K562 (cell line): ENCODE data around the gene ENKD1. TPM values are rescaled to one million over a fixed set of nuclear protein-coding genes. Genes with fewer than 3 reads are reported as not detected.

Experiments
- CBX1 ChIP-seq: sonication (generic); IDR thresholded peaks from 2 replicates; pipeline ENCODE4 v1.6.1; 2016; ENCODE audit warnings: antibody characterized with exemption, low read depth, mild to moderate bottlenecking
- CBX3 ChIP-seq, 2 experiments: IDR thresholded peaks; 1 replicate in 1 of 2; 2 replicates in 1 of 2; pipeline ENCODE4 v1.6.1; 2012; ENCODE audit warnings: inconsistent platforms in 2 of 2, low read length in 2 of 2, borderline replicate concordance in 1 of 2, control low read depth in 1 of 2
- VEZF1 ChIP-seq: fragments of 200-800 bp; sonication (Bioruptor generic); IDR thresholded peaks from 2 replicates; pipeline ENCODE4 v1.6.1; 2017; ENCODE audit warnings: missing genetic modification characterization, missing compliant biosample characterization
- ZKSCAN8 ChIP-seq: fragments of 200-800 bp; sonication (Bioruptor generic); IDR thresholded peaks from 2 replicates; pipeline ENCODE4 v1.6.1; 2016; ENCODE audit warnings: missing genetic modification characterization, missing compliant biosample characterization
- ZNF212 ChIP-seq: fragments of 450-650 bp; formaldehyde crosslinking; IDR thresholded peaks from 2 replicates; pipeline ENCODE4 v1.4.0; 2020; ENCODE audit warnings: mild to moderate bottlenecking
- ZNF444 ChIP-seq: fragments of 250-450 bp; sonication (Bioruptor Pico); IDR thresholded peaks from 2 replicates; pipeline ENCODE4 v1.4.0; 2020; ENCODE audit warnings: mild to moderate bottlenecking, moderate library complexity
- polyA plus RNA-seq, 8 experiments: library from polyadenylated mRNA; depleted of rRNA in 4 of 8; stranded (reverse) in 5 of 8; unstranded in 3 of 8; fragments of >200 nt; fragmentation: Nextera tagmentation in 2 of 8; fragmentation: Illumina TruSeq in 1 of 8; extraction: Ambion mirVana in 2 of 8; extraction: Trizol in 1 of 8; gene quantifications; 2 replicates each; pipeline versions ENCODE4 v1.2.1 to v1.2.3, GENCODE V29; 2011 to 2014; ENCODE audit warnings: inconsistent platforms in 1 of 8, missing spikeins in 1 of 8
- total RNA-seq, 7 experiments: library from RNA; depleted of rRNA in 6 of 7; stranded (reverse); fragments of >200 nt in 6 of 7; fragmentation: Illumina TruSeq in 2 of 7; extraction: Trizol in 2 of 7; gene quantifications; 2 replicates each; pipeline versions ENCODE4 v1.2.1 to v1.2.3, GENCODE V29; 2011 to 2021; ENCODE audit warnings: low replicate concordance in 1 of 7
- TF ChIP-seq, protein P1 (sequence below): fragments of 200-400 bp; formaldehyde crosslinking; IDR thresholded peaks from 2 replicates; pipeline ENCODE4 v1.6.1; 2017; ENCODE audit warnings: mild to moderate bottlenecking, low read depth, low read length, moderate library complexity
- TF ChIP-seq, protein P2 (sequence below): sonication (generic); formaldehyde crosslinking; IDR thresholded peaks from 2 replicates; pipeline ENCODE4 v1.8.0; 2022; ENCODE audit warnings: missing genetic modification reagents, mild to moderate bottlenecking, borderline replicate concordance
- TF ChIP-seq, protein P3 (sequence below), 2 experiments: IDR thresholded peaks in 1 of 2; conservative IDR thresholded peaks in 1 of 2; 2 replicates each; pipeline ENCODE4 v1.6.1; 2016; ENCODE audit warnings: low read depth in 2 of 2, mild to moderate bottlenecking in 1 of 2, missing compliant biosample characterization in 1 of 2, missing genetic modification characterization in 1 of 2, moderate library complexity in 1 of 2

Gene ENKD1
- total and polyA plus RNA-seq, 9 of the 15 experiments (the other 6 are each of a cell fraction or from before 2014, with no cell fraction given), result 1.1 to 26.9 (median 8.3) TPM

GRCh38 chr16:67683767-67684166, 17.2 kb upstream of the ENKD1 start (continued):
- TF ChIP-seq, protein P1, sequence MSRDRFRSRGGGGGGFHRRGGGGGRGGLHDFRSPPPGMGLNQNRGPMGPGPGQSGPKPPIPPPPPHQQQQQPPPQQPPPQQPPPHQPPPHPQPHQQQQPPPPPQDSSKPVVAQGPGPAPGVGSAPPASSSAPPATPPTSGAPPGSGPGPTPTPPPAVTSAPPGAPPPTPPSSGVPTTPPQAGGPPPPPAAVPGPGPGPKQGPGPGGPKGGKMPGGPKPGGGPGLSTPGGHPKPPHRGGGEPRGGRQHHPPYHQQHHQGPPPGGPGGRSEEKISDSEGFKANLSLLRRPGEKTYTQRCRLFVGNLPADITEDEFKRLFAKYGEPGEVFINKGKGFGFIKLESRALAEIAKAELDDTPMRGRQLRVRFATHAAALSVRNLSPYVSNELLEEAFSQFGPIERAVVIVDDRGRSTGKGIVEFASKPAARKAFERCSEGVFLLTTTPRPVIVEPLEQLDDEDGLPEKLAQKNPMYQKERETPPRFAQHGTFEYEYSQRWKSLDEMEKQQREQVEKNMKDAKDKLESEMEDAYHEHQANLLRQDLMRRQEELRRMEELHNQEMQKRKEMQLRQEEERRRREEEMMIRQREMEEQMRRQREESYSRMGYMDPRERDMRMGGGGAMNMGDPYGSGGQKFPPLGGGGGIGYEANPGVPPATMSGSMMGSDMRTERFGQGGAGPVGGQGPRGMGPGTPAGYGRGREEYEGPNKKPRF, result no peak
- TF ChIP-seq CBX3 (IDR thresholded peaks at IDR 0.05; ENCODE audit: borderline replicate concordance in 1 of 2, low read length in 2 of 2), result no peak
- TF ChIP-seq, protein P2, sequence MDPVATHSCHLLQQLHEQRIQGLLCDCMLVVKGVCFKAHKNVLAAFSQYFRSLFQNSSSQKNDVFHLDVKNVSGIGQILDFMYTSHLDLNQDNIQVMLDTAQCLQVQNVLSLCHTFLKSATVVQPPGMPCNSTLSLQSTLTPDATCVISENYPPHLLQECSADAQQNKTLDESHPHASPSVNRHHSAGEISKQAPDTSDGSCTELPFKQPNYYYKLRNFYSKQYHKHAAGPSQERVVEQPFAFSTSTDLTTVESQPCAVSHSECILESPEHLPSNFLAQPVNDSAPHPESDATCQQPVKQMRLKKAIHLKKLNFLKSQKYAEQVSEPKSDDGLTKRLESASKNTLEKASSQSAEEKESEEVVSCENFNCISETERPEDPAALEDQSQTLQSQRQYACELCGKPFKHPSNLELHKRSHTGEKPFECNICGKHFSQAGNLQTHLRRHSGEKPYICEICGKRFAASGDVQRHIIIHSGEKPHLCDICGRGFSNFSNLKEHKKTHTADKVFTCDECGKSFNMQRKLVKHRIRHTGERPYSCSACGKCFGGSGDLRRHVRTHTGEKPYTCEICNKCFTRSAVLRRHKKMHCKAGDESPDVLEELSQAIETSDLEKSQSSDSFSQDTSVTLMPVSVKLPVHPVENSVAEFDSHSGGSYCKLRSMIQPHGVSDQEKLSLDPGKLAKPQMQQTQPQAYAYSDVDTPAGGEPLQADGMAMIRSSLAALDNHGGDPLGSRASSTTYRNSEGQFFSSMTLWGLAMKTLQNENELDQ (CRISPR knock-in tag), result no peak
- no peak for TF ChIP-seq ZNF444
- TF ChIP-seq, protein P3, sequence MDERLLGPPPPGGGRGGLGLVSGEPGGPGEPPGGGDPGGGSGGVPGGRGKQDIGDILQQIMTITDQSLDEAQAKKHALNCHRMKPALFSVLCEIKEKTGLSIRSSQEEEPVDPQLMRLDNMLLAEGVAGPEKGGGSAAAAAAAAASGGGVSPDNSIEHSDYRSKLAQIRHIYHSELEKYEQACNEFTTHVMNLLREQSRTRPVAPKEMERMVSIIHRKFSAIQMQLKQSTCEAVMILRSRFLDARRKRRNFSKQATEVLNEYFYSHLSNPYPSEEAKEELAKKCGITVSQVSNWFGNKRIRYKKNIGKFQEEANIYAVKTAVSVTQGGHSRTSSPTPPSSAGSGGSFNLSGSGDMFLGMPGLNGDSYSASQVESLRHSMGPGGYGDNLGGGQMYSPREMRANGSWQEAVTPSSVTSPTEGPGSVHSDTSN (CRISPR knock-in tag; IDR thresholded peaks at IDR 0.05; ENCODE audit: low read depth), result no peak
- TF ChIP-seq, protein P3 (tag; conservative IDR thresholded peaks at IDR 0.05; ENCODE audit: low read depth), result no peak
- TF ChIP-seq CBX1, result no peak
- no peak for TF ChIP-seq ZNF212 (CRISPR knock-in tag)
- TF ChIP-seq VEZF1, result no peak
- TF ChIP-seq ZKSCAN8, result no peak
- TF ChIP-seq, all 486 proteins: peak for 0
